Pancreas (tissue), 10 donors: ENCODE data around the gene COX4I1. TPM values are rescaled to one million over a fixed set of nuclear protein-coding genes. Genes with fewer than 3 reads are reported as not detected.

ENCODE experiments used
- ATAC-seq, 4 donors: fragments of 200-7000 bp; cut with Tn5 transposase; one replicate each; pipeline versions ENCODE4 v1.8.0 to v1.9.1; 2020; ENCODE audit warnings: mild to moderate bottlenecking in 4 of 4, moderate library complexity in 4 of 4
- DNase-seq, 6 donors: peaks; one replicate each; pipeline ENCODE4 v3.0.0-alpha.2; 2020
- FAIRE-seq: peaks from 2 replicates; lab custom pipeline; 2012; peaks lifted over from hg19 to GRCh38; lab: Jason Lieb, UNC
- H3K27ac ChIP-seq, 4 donors: fragments of 200-600 bp; sonication (generic); 1 replicate in 3 of 4; 2 replicates in 1 of 4; pipeline versions ENCODE4 v1.5.0 to v1.8.0; 2020
- H3K27me3 ChIP-seq, 4 donors: fragments of 200-600 bp; one replicate each; pipeline ENCODE4 v1.8.0; 2021
- H3K36me3 ChIP-seq, 3 donors: fragments of 200-600 bp; sonication (generic) in 1 of 3; one replicate each; pipeline versions ENCODE4 v1.5.0 to v1.8.0; 2020 to 2021
- H3K4me1 ChIP-seq, 3 donors: fragments of 200-600 bp; one replicate each; pipeline ENCODE4 v1.8.0; 2021
- H3K4me3 ChIP-seq, 4 donors: fragments of 200-600 bp; sonication (generic) in 2 of 4; one replicate each; pipeline versions ENCODE4 v1.5.0 to v1.8.0; 2020 to 2021
- H3K9me3 ChIP-seq, 4 donors: fragments of 200-600 bp; one replicate each; pipeline ENCODE4 v1.8.0; 2021
- WGBS, 2 donors: extraction: QIAGEN DNeasy Blood & Tissue Kit; methylation state at CpG; one replicate each; pipeline ENCODE4 v1.1.7; 2013; 5-methylcytosine and 5-hydroxymethylcytosine counted together
- intact Hi-C, 3 donors: fragments of 100-400 bp; cut with DNase I; formaldehyde crosslinking; loops; one replicate each; pipeline versions ENCODE4 v1.11.1 to v1.14.2; 2022
- polyA plus RNA-seq, 2 donors: library from polyadenylated mRNA; stranded (reverse); fragments of 200-250 nt; gene quantifications; one replicate each; pipeline ENCODE4 v1.2.3, GENCODE V29; 2013
- total RNA-seq, 6 donors: library from RNA; stranded (reverse); fragmentation: NEBNext Ultra II Directional in 4 of 6; extraction: Animal tissue kit (Norgen Biotek cat#: 25700) in 4 of 6; gene quantifications; one replicate each; pipeline versions ENCODE4 v1.2.1 to v1.2.4, GENCODE V29; 2021 to 2023
- TF ChIP-seq, protein P1 (sequence below), 4 donors: fragments of 200-600 bp; sonication (generic) in 3 of 4; IDR thresholded peaks; one replicate each; pipeline versions ENCODE4 v1.5.0 to v1.8.0; 2021; ENCODE audit warnings: antibody characterized with exemption in 4 of 4
- donor health status: healthy with polysubstance abuse.
- donor health status: DM: no; HTN: no; CAD: no; lungs with moderate emphysema.
- donor health status: DM: no; HTN: no; CAD: no.
- donor health status: control.
- donor health status: control.
- donor health status: Bipolar disorder and iron deficiency.
- donor health status: DM: yes; HTN: yes; CAD: no.
- donor health status: DM: no; HTN: no; CAD: no.
- donor health status: DM: no; HTN: no; CAD: no.
- donor health status: DM: yes; HTN: yes; CAD: no.

Gene COX4I1
- total and polyA plus RNA-seq, 8 donors: 198 to 510 (median 260) TPM

- H3K27ac ChIP-seq: no peak overlapping the region
- FAIRE-seq: no peak
- WGBS, 2 donors: 74 to 82% methylated on average over 24 of the region's 24 CpGs
Measured at GRCh38 chr16:85839681-85840240, 40.3 kb downstream of the COX4I1 start.

DNA sequence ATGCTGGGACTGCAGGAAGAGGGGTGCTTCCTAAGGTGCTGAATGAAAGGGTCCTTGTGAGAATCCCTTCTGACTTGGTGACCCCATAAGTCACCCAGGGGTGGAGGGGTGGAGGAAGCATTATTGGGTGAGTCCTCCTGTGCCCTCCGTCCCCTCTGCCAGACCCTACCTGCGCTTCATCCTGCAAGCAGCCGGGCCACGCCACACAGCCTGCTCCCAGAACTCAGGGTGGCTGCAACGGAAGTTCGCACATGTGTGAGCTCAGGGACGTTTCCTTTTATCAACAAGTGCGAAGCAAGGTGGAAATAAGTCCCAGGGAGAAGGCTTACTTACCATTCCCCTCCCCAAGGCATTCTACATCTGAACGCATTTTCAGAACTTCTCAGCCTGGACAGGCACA lies 40.9 kb downstream of the COX4I1 start:
- WGBS, 2 donors: 74 to 76% methylated on average over 9 of the region's 9 CpGs
- no peaks in the 10 kb centered on the region for H3K36me3 ChIP-seq
- TF ChIP-seq, protein P1, sequence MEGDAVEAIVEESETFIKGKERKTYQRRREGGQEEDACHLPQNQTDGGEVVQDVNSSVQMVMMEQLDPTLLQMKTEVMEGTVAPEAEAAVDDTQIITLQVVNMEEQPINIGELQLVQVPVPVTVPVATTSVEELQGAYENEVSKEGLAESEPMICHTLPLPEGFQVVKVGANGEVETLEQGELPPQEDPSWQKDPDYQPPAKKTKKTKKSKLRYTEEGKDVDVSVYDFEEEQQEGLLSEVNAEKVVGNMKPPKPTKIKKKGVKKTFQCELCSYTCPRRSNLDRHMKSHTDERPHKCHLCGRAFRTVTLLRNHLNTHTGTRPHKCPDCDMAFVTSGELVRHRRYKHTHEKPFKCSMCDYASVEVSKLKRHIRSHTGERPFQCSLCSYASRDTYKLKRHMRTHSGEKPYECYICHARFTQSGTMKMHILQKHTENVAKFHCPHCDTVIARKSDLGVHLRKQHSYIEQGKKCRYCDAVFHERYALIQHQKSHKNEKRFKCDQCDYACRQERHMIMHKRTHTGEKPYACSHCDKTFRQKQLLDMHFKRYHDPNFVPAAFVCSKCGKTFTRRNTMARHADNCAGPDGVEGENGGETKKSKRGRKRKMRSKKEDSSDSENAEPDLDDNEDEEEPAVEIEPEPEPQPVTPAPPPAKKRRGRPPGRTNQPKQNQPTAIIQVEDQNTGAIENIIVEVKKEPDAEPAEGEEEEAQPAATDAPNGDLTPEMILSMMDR (IDR thresholded peaks at IDR 0.05): no peak
- no peak for ATAC-seq
- intact Hi-C loops: no loop called here
- H3K9me3 ChIP-seq: no peaks in the 10 kb centered on the region
- H3K4me1 ChIP-seq: no peaks in the 10 kb centered on the region
- peaks cover 0 to 6% (median 0%) of the 10 kb centered on the region in 4 donors for H3K27me3 ChIP-seq
- no peak overlapping the region for H3K27ac ChIP-seq
- no peak for FAIRE-seq
- H3K4me3 ChIP-seq: no peak overlapping the region
- no peak for DNase-seq

More at GRCh38 chr16:85839681-85840240, 40.3 kb downstream of the COX4I1 start:
- TF ChIP-seq, protein P1 (IDR thresholded peaks at IDR 0.05): no peak
- no peak overlapping the region for H3K4me3 ChIP-seq
- peak in 1 of 6 donors; percentile 62 for DNase-seq
- no peaks in the 10 kb centered on the region for H3K36me3 ChIP-seq
- peaks cover 0 to 6% (median 0%) of the 10 kb centered on the region in 4 donors for H3K27me3 ChIP-seq
- no peaks in the 10 kb centered on the region for H3K4me1 ChIP-seq
- no peaks in the 10 kb centered on the region for H3K9me3 ChIP-seq
- intact Hi-C loops: no loop called here
- no peak for ATAC-seq

DNA sequence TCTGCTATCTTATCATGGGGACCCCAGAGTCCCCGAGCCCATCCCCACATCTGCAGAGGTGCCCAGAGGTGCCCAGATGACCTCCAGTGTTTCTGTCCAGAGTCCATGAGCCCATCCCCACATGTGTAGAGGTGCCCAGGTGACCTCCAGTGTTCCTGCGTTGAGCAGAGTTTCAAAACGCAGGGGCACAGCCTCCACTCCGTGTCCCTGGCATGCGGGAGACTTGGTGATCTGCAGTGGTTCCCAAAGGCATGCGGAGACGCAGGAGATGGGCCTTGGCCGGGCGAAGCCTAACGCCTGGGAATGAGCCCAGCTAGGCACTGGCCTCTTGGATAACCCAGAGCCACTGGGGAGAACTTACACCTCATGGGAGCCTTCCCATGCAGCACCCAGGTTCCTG lies 41.3 kb downstream of the COX4I1 start:
- no peak for ATAC-seq
- Histone ChIP-seq H3K4me3 (no peak overlapping the region), H3K9me3 (no peaks in the 10 kb centered on the region), H3K36me3 (no peaks in the 10 kb centered on the region), H3K4me1 (no peaks in the 10 kb centered on the region), H3K27ac (no peak overlapping the region), H3K27me3 (peaks cover 0 to 6% (median 0%) of the 10 kb centered on the region in 4 donors)
- DNase-seq: no peak
- intact Hi-C loops: no loop called here
- FAIRE-seq: no peak
- 77 to 84% methylated on average over 10 of the region's 10 CpGs for WGBS, 2 donors
- TF ChIP-seq, protein P1 (IDR thresholded peaks at IDR 0.05): no peak

GRCh38 chr16:85842435-85842834 lies 42.9 kb downstream of the COX4I1 start:
- intact Hi-C loops: no loop called here
- Histone ChIP-seq H3K4me1 (no peaks in the 10 kb centered on the region), H3K4me3 (no peak overlapping the region), H3K27ac (no peak overlapping the region), H3K9me3 (no peaks in the 10 kb centered on the region), H3K27me3 (peaks cover 0 to 15% (median 0%) of the 10 kb centered on the region in 4 donors), H3K36me3 (no peaks in the 10 kb centered on the region)
- 71 to 83% methylated on average over 9 of the region's 9 CpGs for WGBS, 2 donors
- DNase-seq: no peak
- TF ChIP-seq, protein P1 (IDR thresholded peaks at IDR 0.05): no peak
- ATAC-seq: no peak
- no peak for FAIRE-seq

DNA sequence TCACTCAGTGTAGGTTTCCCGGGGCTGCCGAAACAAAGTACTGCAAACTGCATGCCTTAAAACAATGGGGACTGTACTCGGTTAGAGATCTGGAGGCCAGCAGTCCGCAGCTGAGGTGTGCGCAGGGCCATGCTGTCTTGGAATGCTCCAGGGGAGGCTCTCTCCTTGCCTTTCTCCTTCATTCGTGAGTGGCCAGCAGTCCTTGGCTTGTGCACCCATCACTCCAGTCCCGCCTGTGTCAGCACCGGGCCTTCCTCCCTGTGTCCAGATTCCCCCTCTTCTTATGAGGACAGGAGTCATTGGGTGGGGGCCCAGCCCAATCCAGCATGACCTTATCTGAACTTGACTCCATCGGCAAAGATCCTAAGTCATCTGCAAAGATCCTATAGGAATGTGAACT lies 43.4 kb downstream of the COX4I1 start:
- H3K4me3 ChIP-seq: no peak overlapping the region
- no peaks in the 10 kb centered on the region for H3K4me1 ChIP-seq
- no peaks in the 10 kb centered on the region for H3K9me3 ChIP-seq
- TF ChIP-seq, protein P1 (IDR thresholded peaks at IDR 0.05): no peak
- H3K36me3 ChIP-seq: no peaks in the 10 kb centered on the region
- FAIRE-seq (no peak), ATAC-seq (no peak), DNase-seq (no peak)
- 83 to 87% methylated on average over 9 of the region's 9 CpGs for WGBS, 2 donors
- H3K27me3 ChIP-seq: peaks cover 0 to 13% (median 0%) of the 10 kb centered on the region in 4 donors
- no peak overlapping the region for H3K27ac ChIP-seq
- intact Hi-C loops: no loop called here
